Esophagus muscularis mucosa (tissue), 4 donors: ENCODE measurements around the gene HILPDA. TPM values are rescaled to one million over a fixed set of nuclear protein-coding genes. Genes with fewer than 3 reads are reported as not detected.

Source experiments
- DNase-seq: peaks from one replicate; pipeline ENCODE4 v3.0.0-alpha.2; 2017; ENCODE audit errors: extremely low spot score
- H3K27ac ChIP-seq, 4 donors: fragments of 200-600 bp; sonication (generic); replicated peaks in 1 of 4; 1 replicate in 3 of 4; 2 replicates in 1 of 4; pipeline ENCODE4 v1.5.1; 2016 to 2019; ENCODE audit warnings: mild to moderate bottlenecking in 1 of 4
- H3K27me3 ChIP-seq, 4 donors: fragments of 200-600 bp; sonication (generic); one replicate each; pipeline versions ENCODE4 v1.5.1 to v1.6.0; 2016 to 2019
- H3K36me3 ChIP-seq, 4 donors: fragments of 200-600 bp; sonication (generic); one replicate each; pipeline ENCODE4 v1.5.1; 2016 to 2019
- H3K4me1 ChIP-seq, 4 donors: fragments of 200-600 bp; sonication (generic); one replicate each; pipeline ENCODE4 v1.5.1; 2016 to 2019
- H3K4me3 ChIP-seq, 4 donors: fragments of 200-600 bp; sonication (generic); 1 replicate in 2 of 4; 2 replicates in 2 of 4; pipeline ENCODE4 v1.5.1; 2016 to 2019; ENCODE audit warnings: mild to moderate bottlenecking in 4 of 4, moderate library complexity in 1 of 4
- H3K9me3 ChIP-seq, 4 donors: fragments of 200-600 bp; sonication (generic); 1 replicate in 3 of 4; 2 replicates in 1 of 4; pipeline ENCODE4 v1.5.1; 2016 to 2019
- CTCF ChIP-seq, 3 experiments: fragments of 200-600 bp in 2 of 3; fragments of 450-650 bp in 1 of 3; sonication (generic) in 2 of 3; IDR thresholded peaks; one replicate each; pipeline ENCODE4 v1.5.1; 2017 to 2019; ENCODE audit warnings: antibody characterized with exemption in 3 of 3, mild to moderate bottlenecking in 2 of 3, moderate library complexity in 1 of 3
- EP300 ChIP-seq: sonication (generic); formaldehyde crosslinking; IDR thresholded peaks from one replicate; pipeline ENCODE4 v1.6.1; 2017; ENCODE audit warnings: antibody characterized with exemption
- POLR2A ChIP-seq: fragments of 450-650 bp; IDR thresholded peaks from one replicate; pipeline ENCODE4 v1.6.1; 2017; ENCODE audit warnings: antibody characterized with exemption, moderate library complexity, mild to moderate bottlenecking, low read depth
- POLR2AphosphoS5 ChIP-seq, 2 donors: sonication (generic); formaldehyde crosslinking; IDR thresholded peaks; one replicate each; pipeline ENCODE4 v1.6.1; 2017; ENCODE audit warnings: antibody characterized with exemption in 2 of 2
- WGBS: methylation state at CpG from one replicate; pipeline ENCODE4 v1.1.5; 2018; 5-methylcytosine and 5-hydroxymethylcytosine counted together
- intact Hi-C: fragments of 100-400 bp; cut with DNase I; formaldehyde crosslinking; loops from one replicate; pipeline ENCODE4 v1.15.1; 2023
- total RNA-seq, 4 donors: library from RNA; depleted of rRNA; stranded (reverse); fragments of >200 nt; gene quantifications; one replicate each; pipeline versions ENCODE4 v1.1.0 to v1.2.1, GENCODE V29; 2016

The HILPDA gene
- total RNA-seq, 4 donors from 2014 or later, result 4.1 to 15.1 (median 5.8) TPM

DNA sequence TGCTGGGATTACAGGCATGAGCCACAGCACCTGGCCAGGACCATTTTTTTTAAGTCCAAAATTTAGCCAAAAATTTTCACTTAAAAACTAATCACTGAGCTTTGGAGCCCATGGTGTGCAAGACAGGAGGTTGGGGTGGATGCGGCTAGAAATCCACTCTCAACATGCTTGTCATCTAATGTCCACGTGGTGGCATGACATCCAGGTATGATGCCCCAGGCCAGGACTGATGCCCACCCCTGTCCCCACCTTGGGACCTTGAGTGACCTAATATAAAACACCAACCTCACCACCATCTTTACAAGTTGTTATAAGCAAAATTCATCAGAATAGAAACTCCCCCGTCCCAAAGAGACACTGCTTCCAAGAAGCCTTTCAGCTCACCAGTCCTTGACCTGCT lies 25.5 kb upstream of the HILPDA start:
- intact Hi-C loops, result no loop called here
- DNase-seq, result no peak
- Histone ChIP-seq H3K4me1 (peaks cover 0 to 6% (median 3%) of the 10 kb centered on the region in 4 donors), H3K4me3 (no peak overlapping the region), H3K27me3 (peaks cover 0 to 25% (median 0%) of the 10 kb centered on the region in 4 donors), H3K27ac (no peak overlapping the region), H3K36me3 (no peaks in the 10 kb centered on the region), H3K9me3 (no peaks in the 10 kb centered on the region)
- TF ChIP-seq EP300, result no peak
- TF ChIP-seq CTCF (IDR thresholded peaks at IDR 0.05), result no peak
- no peak for TF ChIP-seq POLR2AphosphoS5 (IDR thresholded peaks at IDR 0.05)
- no peak for TF ChIP-seq POLR2A
- 85% methylated on average over 3 of the region's 3 CpGs for WGBS

DNA sequence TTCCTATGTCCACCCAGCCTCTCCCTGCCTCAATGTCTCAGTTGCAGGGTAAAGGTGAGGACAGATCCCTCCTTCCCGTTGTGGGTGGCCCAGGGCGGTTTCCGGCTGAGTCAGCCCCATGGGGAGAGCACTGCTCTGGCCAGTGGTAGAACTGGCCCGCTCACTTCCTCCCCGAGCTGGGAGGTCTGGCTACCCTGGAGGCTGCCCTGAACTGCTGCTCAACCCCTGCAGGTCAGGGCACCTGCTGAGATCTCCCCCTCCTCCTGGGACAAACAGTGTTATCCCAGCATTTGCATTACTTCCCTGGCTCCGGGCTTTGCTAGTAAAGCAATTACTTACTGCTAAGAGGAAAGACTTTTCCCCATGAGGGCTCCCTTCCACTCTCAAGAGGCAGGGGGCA lies 24.5 kb upstream of the HILPDA start:
- no peak for DNase-seq
- no peak overlapping the region for H3K27ac ChIP-seq
- peaks cover 0 to 25% (median 0%) of the 10 kb centered on the region in 4 donors for H3K27me3 ChIP-seq
- 63% methylated on average over 6 of the region's 6 CpGs for WGBS
- no peak overlapping the region for H3K4me3 ChIP-seq
- H3K9me3 ChIP-seq, result no peaks in the 10 kb centered on the region
- peaks cover 0 to 6% (median 3%) of the 10 kb centered on the region in 4 donors for H3K4me1 ChIP-seq
- TF ChIP-seq POLR2A (no peak), EP300 (no peak), CTCF (IDR thresholded peaks at IDR 0.05) (no peak), POLR2AphosphoS5 (IDR thresholded peaks at IDR 0.05) (no peak)
- intact Hi-C loops, result no loop called here
- H3K36me3 ChIP-seq, result no peaks in the 10 kb centered on the region

GRCh38 chr7:128431754-128432153 lies 23.9 kb upstream of the HILPDA start:
- Histone ChIP-seq H3K27ac (no peak overlapping the region), H3K9me3 (no peaks in the 10 kb centered on the region), H3K4me1 (peaks cover 0 to 6% (median 3%) of the 10 kb centered on the region in 4 donors), H3K4me3 (no peak overlapping the region), H3K36me3 (no peaks in the 10 kb centered on the region), H3K27me3 (peaks cover 0 to 25% (median 0%) of the 10 kb centered on the region in 4 donors)
- intact Hi-C loops, result no loop called here
- no peak for TF ChIP-seq EP300
- TF ChIP-seq CTCF (IDR thresholded peaks at IDR 0.05), result no peak
- TF ChIP-seq POLR2A, result no peak
- no peak for TF ChIP-seq POLR2AphosphoS5 (IDR thresholded peaks at IDR 0.05)
- WGBS, result 78% methylated on average over 2 of the region's 2 CpGs
- no peak for DNase-seq

DNA sequence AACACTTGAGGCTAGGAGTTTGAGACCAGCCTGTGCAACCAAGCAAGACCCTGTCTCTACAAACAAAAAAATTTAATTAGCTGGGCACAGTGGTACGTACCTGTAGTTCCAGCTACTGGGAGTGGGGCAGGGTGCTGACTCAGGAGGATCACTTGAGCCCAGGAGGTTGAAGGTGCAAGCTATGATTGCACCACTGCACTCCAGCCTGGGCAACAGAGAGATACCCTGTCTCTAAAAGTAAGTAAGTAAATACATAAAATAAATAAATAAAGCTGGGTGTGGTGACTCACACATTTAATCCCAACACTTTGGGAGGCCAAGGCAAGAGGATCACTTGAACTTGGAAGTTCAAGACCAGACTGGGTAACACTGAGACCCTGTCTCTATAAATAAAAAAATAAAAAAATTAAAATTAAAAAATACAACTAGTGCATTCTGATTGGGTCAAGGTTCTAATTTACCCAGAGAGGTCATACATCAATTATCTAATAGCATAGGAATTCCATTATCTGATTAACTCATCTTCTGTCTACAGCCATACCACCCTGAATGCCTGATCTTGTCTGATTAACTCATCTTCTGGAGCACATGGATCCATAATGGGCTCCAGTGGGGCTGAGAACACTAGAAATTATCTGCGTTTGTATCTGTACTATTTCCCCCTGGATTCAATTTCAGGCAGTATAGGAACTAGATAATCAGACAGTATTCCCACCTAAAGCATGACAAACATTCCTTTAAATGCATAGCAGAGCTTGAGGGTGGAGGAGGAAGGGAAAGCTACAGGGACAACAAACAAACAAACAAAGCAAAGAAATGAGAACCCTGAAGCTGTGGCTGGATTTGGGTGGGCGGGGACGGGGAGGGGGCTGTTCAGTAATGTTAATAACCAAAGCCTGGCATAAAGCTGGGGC lies 21.0 kb upstream of the HILPDA start:
- no peak for TF ChIP-seq EP300
- TF ChIP-seq CTCF (IDR thresholded peaks at IDR 0.05), result no peak
- TF ChIP-seq POLR2AphosphoS5 (IDR thresholded peaks at IDR 0.05), result no peak
- no peak for TF ChIP-seq POLR2A
- H3K4me1 ChIP-seq, result no peaks in the 10 kb centered on the region
- H3K9me3 ChIP-seq, result no peaks in the 10 kb centered on the region
- WGBS, result 65% methylated on average over 4 of the region's 4 CpGs
- intact Hi-C loops, result no loop called here
- no peaks in the 10 kb centered on the region for H3K36me3 ChIP-seq
- no peak for DNase-seq
- no peak overlapping the region for H3K27ac ChIP-seq
- no peak overlapping the region for H3K4me3 ChIP-seq
- peaks cover 0 to 25% (median 0%) of the 10 kb centered on the region in 4 donors for H3K27me3 ChIP-seq

- 72% methylated on average over 3 of the region's 3 CpGs for WGBS
Measured at GRCh38 chr7:128435327-128435686, 20.4 kb upstream of the HILPDA start.

More at GRCh38 chr7:128435327-128435686, 20.4 kb upstream of the HILPDA start:
- intact Hi-C loops, result no loop called here
- peaks cover 0 to 20% (median 0%) of the 10 kb centered on the region in 4 donors for H3K27me3 ChIP-seq
- no peak overlapping the region for H3K4me3 ChIP-seq
- H3K9me3 ChIP-seq, result no peaks in the 10 kb centered on the region
- H3K4me1 ChIP-seq, result no peaks in the 10 kb centered on the region
- no peak overlapping the region for H3K27ac ChIP-seq
- no peak for DNase-seq
- TF ChIP-seq CTCF (IDR thresholded peaks at IDR 0.05) (no peak), EP300 (no peak), POLR2A (no peak), POLR2AphosphoS5 (IDR thresholded peaks at IDR 0.05) (no peak)
- H3K36me3 ChIP-seq, result no peaks in the 10 kb centered on the region
